ENCODE measurements around the gene GTF2H2. TPM values are rescaled to one million over a fixed set of nuclear protein-coding genes. Genes with fewer than 3 reads are reported as not detected.
"Not testable (repeated sequence)": the region's sequence is repeated elsewhere in the genome, so short reads cannot be mapped to it uniquely, and the experiment has no call there.

Gene GTF2H2
- total and polyA plus RNA-seq, 4 donors: 4.5 to 21.3 (median 10.4) TPM

DNA sequence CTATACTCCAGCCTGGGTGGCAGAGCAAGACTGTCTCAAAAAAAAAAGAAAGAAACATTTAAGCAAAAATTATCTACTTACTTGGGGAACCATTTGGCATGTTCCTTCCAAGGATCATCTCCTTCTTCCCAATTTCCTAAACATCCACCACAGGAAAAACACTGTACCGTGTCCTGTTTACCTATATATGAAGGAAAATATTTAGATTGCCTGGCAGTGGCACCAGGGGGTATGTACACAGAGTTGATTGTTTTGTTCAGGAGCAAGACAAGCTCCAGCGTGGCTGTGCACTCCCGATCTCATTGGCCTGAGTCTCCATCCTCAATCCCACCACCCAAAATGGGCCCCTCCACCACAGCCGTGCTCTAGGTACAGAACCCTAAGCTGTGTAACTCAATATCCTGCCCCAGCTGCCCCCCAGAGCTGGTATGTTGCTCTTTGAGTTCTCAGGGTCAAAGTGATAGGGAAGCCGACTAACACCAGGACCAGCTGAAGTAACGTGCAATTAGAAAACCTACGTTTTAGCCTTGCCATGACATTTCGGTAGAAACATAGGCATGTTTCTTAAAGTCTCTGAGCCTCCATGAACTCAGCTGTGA is 56.2 kb downstream of the GTF2H2 start:
- Histone ChIP-seq H3K27ac (ENCODE audit: low read depth in 1 of 2, low read length in 2 of 2) (no peak overlapping the region), H3K4me3 (ENCODE audit: low read depth in 1 of 3, low read length in 3 of 3) (no peak overlapping the region), H3K36me3 (ENCODE audit: control insufficient read depth in 4 of 4, insufficient read depth in 3 of 4, low read depth in 1 of 4, low read length in 3 of 4) (no peaks in the 10 kb centered on the region), H3K4me1 (ENCODE audit: control insufficient read depth in 4 of 4, insufficient read depth in 4 of 4, low read length in 3 of 4) (no peaks in the 10 kb centered on the region), H3K9ac (ENCODE audit: low read depth in 1 of 2, low read length in 2 of 2) (no peak overlapping the region), H3K9me3 (ENCODE audit: control insufficient read depth in 4 of 4, low read length in 3 of 4) (no peaks in the 10 kb centered on the region), H3K27me3 (ENCODE audit: control insufficient read depth in 4 of 4, insufficient read depth in 4 of 4, low read length in 3 of 4) (no peaks in the 10 kb centered on the region)
- WGBS: 72% methylated on average over 8 of the region's 8 CpGs
- DNase-seq (ENCODE audit: low spot score): no peak
- TF ChIP-seq EGR1 (IDR thresholded peaks at IDR 0.05; ENCODE audit: low read depth in 2 of 2) (no peak), ATF3 (IDR thresholded peaks at IDR 0.05) (no peak)

- not testable (repeated sequence) for H3K27me3 ChIP-seq (ENCODE audit: control insufficient read depth in 4 of 4, insufficient read depth in 4 of 4, low read length in 3 of 4); H3K36me3 ChIP-seq (ENCODE audit: control insufficient read depth in 4 of 4, insufficient read depth in 3 of 4, low read depth in 1 of 4, low read length in 3 of 4); H3K4me1 ChIP-seq (ENCODE audit: control insufficient read depth in 4 of 4, insufficient read depth in 4 of 4, low read length in 3 of 4); H3K27ac ChIP-seq (ENCODE audit: low read depth in 1 of 2, low read length in 2 of 2); H3K9me3 ChIP-seq (ENCODE audit: control insufficient read depth in 4 of 4, low read length in 3 of 4); H3K9ac ChIP-seq (ENCODE audit: low read depth in 1 of 2, low read length in 2 of 2); H3K4me3 ChIP-seq (ENCODE audit: low read depth in 1 of 3, low read length in 3 of 3); DNase-seq (ENCODE audit: low spot score)
- WGBS: 74% methylated on average over 3 of the region's 7 CpGs
These were observed 60.5 kb downstream of the GTF2H2 start for GRCh38 chr5:71006983-71007382.

Other genes starting within 250 kb of the GTF2H2 start
- 1 to 10 TPM; 1.3 to 1.7 TPM for gene SERF1A, start 167.0 kb downstream of the GTF2H2 start, total RNA-seq
- gene SERF1A, start 167.0 kb downstream of the GTF2H2 start, polyA plus RNA-seq: 1 to 10 TPM in 1 of 2 donors, under 1 TPM in 1; 0.59 to 1.3 TPM
- 10 to 100 TPM; 11.6 to 14.6 TPM for gene SMN1, start 142.6 kb downstream of the GTF2H2 start, total RNA-seq
- gene SMN1, start 142.6 kb downstream of the GTF2H2 start, polyA plus RNA-seq: 10 to 100 TPM; 13.0 to 16.7 TPM
- 10 to 100 TPM; 15.3 to 17.7 TPM for gene NAIP, start 42.3 kb downstream of the GTF2H2 start, total RNA-seq
- gene NAIP, start 42.3 kb downstream of the GTF2H2 start, polyA plus RNA-seq: 1 to 10 TPM; 1.7 to 4.7 TPM

All from liver (tissue), 9 donors.